Measurements from ENCODE around the gene LONRF3.

LONRF3 gene

DNA sequence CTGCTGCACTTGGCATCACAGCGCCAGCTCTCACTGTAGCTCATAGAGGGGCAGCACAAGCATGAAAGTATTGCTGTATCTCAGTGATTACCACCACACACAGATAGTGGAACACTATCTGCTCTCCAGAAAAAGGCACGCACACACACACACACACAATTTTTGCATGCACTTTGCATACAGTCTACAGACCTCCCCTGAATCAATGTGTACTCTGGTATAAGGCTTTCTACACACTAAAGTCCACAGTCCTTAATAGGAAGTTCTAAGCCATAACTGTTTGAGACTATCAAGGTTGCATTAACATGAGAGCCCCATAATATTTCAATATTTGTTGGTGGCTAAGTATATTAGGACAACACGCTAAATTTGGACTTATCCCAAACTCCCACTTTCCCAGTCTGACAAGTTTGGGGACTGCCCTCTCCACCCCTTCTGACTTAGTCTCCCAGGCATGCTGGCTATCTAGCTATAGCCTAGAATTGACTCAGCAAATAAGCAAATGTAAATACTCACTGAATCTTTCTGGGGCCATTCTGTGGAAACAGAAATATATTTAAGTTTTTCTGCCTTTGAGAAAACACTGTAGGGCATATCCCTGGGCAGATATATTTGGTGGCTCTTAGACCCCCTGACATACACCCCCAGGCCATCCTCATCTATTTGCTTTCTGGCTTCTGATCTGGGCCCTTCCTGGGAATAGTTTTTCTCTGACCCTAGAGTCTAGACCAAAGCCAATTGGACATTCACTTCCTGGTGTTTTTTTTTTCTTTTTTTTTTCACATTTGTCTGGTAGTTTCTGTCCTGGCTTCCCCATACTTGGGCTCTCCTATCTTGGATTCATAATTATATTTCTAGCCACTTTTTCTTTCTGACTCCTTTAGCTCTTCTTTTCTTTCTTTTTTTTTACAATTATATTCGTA is 62.0 kb downstream of the LONRF3 start:
- no peak for DNase-seq (ENCODE audit: low read depth, low spot score)

DNA sequence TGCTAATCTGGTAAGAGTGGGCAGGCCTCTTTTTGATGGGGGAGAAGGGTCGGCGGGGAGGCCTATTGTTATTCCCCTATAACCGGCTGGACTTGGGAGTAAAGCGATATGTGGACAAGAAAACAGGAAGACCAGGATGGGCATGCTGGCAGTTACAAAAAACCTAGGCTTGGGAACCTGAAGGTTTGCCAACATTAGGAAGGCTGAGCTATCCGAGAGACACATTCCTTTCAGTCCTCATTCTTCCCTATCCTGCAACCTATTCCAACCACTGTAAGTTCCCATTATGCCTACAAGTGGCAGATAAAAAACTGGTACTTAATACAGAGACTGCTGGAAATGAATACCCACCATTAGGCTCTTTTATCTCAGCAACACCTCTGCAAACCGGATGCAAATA is 66.0 kb downstream of the LONRF3 start:
- peak; percentile 7 for DNase-seq (ENCODE audit: low read depth, low spot score)

DNA sequence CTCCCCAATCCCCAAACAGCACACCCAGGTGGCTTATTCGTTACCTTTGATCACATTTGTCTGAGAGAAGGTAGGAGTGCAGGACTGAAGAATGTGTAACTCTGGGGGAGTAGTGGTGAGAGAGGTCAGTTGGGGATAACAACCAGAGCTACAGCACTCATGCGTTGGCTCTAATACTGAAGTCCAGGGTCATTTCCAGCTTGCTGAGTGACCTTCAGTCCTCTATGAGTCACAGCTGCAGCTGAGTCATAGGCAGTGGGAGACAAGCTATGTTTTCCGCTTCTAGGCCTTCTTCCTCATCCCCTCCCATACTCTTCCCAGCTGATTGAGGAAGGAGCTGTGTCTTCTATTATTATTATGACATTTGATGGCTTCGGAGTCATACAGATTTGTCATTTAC is 66.8 kb downstream of the LONRF3 start:
- peak; percentile 34 for DNase-seq (ENCODE audit: low read depth, low spot score)

DNA sequence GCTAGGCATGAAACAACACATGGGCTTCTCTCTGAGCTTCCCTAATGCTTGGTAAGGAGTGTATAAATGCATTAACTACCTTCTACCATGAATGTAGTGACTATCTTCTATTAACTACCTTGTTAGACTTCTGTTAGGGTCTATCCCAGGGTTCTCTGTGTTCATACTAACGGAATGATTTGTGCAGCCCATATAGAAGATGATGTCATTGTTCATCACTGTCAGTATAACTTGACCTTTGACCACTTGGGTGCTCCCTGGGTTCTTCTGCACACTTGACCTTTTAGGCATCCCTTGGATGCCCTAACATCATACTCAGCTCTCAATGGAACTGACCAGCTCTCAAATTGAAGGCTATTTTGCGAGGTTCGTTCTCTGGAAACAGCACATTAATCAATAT is 67.6 kb downstream of the LONRF3 start:
- DNase-seq (ENCODE audit: low read depth, low spot score), result no peak

DNA sequence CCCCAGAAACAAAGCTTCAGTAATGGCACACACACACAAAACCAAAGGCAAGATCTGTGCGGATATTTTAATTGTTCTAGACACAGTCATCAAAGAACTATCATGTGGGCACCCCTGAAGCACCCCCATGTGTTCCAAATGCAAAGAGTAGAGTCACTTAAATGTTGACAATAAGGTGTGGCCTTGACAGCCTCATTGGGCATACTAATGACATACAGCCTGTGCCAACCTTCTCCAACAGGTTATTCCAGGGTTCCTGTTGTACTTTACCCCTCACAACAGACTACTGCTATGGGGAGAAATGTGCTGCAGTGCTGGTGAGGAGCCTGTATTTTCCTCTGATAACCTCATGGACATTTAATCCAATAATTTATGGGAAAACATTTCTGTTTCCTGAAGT is 68.6 kb downstream of the LONRF3 start:
- DNase-seq (ENCODE audit: low read depth, low spot score), result no peak

DNA sequence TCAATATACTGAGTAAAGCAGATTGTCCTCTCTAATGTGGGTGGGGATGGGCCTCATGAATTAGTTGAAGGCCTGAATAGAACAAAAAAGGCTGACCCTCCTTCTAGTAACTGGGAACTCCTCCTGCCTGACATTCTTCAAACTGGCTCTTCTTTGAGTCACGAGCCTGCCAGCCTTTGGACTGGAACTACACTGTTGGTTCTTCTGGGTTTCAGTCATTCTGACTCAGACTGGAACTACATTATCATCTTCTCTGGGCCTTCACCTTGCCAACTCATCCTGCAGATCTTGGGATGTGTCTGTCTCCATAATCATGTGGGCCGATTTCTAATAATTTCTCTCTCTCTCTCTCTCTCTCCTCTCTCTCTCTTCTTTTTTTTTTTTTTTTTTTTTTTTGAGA is 71.5 kb downstream of the LONRF3 start:
- no peak for DNase-seq (ENCODE audit: low read depth, low spot score)

DNA sequence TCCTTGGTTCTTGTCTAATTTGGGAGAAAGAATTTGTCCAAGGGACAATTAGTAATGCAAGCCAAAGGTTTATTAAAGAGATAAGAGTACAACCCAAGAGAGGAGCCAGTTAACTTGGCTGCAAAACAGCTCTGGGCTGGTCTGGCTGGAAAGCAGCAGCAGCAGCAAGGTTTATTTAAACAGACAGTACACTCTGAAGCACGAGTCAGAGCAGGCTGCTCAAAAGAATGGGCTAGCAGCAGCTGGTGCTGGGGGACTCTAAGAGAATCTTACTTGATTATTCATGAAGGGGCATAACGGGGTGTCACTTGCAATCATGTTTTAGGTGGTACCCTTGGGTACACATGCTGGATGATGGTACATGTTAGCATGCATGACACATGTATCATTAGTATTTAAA is 81.3 kb downstream of the LONRF3 start:
- DNase-seq (ENCODE audit: low read depth, low spot score), result peak; percentile 8

DNA sequence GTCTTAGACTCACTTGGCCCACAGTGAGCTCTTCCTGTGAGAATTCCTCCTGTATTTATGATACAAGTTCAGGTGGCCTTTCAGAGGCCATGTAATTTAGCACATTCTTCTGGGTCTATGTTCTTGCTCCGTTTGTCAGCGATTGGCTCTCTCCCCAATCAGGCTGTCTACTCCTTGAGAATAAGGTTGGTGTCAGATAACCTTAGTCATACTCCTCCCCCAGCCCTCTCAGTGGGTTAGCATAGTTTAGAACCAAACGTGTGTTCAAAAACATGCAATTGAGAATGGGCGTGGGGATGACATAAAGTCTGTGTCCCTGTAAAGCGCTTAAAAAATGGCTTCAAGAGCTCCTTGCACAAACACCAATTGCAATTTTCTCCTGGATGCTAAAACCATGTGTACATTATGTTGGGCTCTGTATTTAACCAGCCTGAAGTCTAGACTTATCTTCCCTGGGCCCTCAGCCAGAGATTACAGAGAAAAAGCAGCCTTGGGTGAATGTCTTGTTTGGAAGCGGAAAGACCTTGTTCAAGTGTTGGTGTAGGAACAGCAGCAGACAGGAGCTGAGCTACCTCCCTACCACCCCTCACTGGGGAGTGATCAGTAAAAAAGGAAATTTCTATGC is 88.4 kb downstream of the LONRF3 start:
- DNase-seq (ENCODE audit: low read depth, low spot score), result peak; percentile 10

DNA sequence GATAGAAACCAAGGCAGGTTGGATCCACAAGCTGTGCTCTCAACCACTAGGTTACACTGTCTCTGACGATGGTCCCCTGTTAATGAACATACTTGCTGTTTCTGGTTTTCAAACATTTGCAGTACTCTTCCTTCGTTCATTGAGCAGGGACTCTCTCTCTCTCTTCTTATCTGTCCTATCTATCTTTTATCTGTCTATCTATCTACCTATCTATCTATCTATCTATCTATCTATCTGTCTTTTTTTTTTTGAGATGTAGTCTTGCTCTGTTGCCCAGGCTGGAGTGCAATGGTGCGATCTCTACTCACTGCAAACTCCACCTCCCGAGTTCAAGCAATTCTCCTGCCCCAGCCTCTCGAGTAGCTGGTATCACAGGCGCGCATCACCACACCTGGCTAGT is 89.0 kb downstream of the LONRF3 start:
- no peak for DNase-seq (ENCODE audit: low read depth, low spot score)

DNA sequence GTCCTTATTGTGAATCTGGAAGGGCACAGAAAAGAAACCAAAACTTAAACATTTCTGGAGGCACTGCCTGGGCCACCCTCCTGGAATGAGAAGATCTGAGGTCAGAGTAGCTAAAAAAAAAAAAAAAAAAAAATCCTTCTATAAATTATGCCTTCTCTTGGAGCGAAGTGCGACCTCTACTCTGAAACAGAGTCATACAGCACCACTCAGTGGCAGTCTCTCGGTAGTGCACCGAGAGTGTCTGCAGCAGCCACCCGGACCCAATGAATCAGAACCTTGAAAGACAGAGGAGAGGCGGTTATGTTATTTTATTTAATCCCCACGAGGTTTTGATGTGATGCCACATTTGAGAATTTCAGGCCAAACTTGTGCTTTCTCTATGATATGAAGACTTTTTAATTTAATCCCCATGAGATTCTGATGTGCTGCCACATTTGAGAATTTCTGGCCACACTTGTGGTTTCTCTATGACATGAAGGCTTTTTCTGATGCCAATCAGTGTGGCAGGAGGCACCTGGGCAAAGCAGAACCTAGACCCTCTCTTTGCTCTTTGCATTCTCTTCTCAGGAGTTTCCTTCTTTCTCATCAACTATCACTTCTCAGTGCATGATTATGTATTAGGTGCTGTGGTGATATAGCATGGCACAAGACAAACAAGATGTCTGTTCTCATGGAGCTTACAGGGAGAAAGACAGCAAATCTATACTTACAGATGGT is 92.8 kb downstream of the LONRF3 start:
- peak; percentile 69 for DNase-seq (ENCODE audit: low read depth, low spot score)

Measured in astrocyte of the hippocampus (primary cell).